GM21786 (cell line): Measurements from ENCODE around the gene TGFB1I1.

ENCODE experiments used
- ATAC-seq: cut with Tn5 transposase; IDR thresholded peaks from one replicate; pipeline ENCODE4 v1.9.1; 2021; ENCODE audit not compliant: unreplicated experiment

TGFB1I1 gene

GRCh38 chr16:31451681-31452351, 20.1 kb upstream of the TGFB1I1 start:
- no peak for ATAC-seq

GRCh38 chr16:31452631-31453106, 19.3 kb upstream of the TGFB1I1 start:
- ATAC-seq = no peak

GRCh38 chr16:31453255-31454204, 18.4 kb upstream of the TGFB1I1 start:
- no peak for ATAC-seq

GRCh38 chr16:31455601-31456314, 16.2 kb upstream of the TGFB1I1 start:
- no peak for ATAC-seq

- ATAC-seq = no peak
These were observed 15.0 kb upstream of the TGFB1I1 start for GRCh38 chr16:31456988-31457360.

- no peak for ATAC-seq
These were observed 13.7 kb upstream of the TGFB1I1 start for GRCh38 chr16:31458073-31458843.

GRCh38 chr16:31458844-31459686, 12.9 kb upstream of the TGFB1I1 start, which contains the start of gene ARMC5:
ARMC5 (plus strand) TSS chr16:31459501; CDS start chr16:31459525, 24 bp downstream.
- ATAC-seq = peak; percentile 68

GRCh38 chr16:31459687-31460581, 12.0 kb upstream of the TGFB1I1 start:
- ATAC-seq = peak; percentile 59

GRCh38 chr16:31460582-31461002, 11.4 kb upstream of the TGFB1I1 start:
- no peak for ATAC-seq

- ATAC-seq = no peak
These were observed 10.6 kb upstream of the TGFB1I1 start for GRCh38 chr16:31461201-31461920.

GRCh38 chr16:31461921-31462804, 9.8 kb upstream of the TGFB1I1 start:
- no peak for ATAC-seq

- no peak for ATAC-seq
These were observed 7.6 kb upstream of the TGFB1I1 start for GRCh38 chr16:31464348-31464769.

GRCh38 chr16:31464781-31465260, 7.1 kb upstream of the TGFB1I1 start:
- no peak for ATAC-seq

- no peak for ATAC-seq
These were observed 6.1 kb upstream of the TGFB1I1 start for GRCh38 chr16:31465788-31466370.

- ATAC-seq = no peak
These were observed 5.5 kb upstream of the TGFB1I1 start for GRCh38 chr16:31466381-31466841.

- peak; percentile 77 for ATAC-seq
These were observed 4.7 kb upstream of the TGFB1I1 start for GRCh38 chr16:31467151-31467773.
